NCI-H146 treated with DMSO at 0.1 percent for 48 hours (cell line): Measurements from ENCODE around the gene MYLIP.
"Not testable (repeated sequence)": the region's sequence is repeated elsewhere in the genome, so short reads cannot be mapped to it uniquely, and the experiment has no call there.

ENCODE experiments used
- DNase-seq: peaks from one replicate; lab custom pipeline; 2025; ENCODE audit not compliant: unreplicated experiment; lab: John Stamatoyannopoulos, UW

Gene MYLIP

GRCh38 chr6:16168858-16169257 is 40.0 kb downstream of the MYLIP start:
- DNase-seq: peak; percentile 64

- no peak for DNase-seq
These were observed 42.5 kb downstream of the MYLIP start for GRCh38 chr6:16171400-16171799.

GRCh38 chr6:16173167-16173940 is 44.5 kb downstream of the MYLIP start:
- no peak for DNase-seq

- DNase-seq: no peak
These were observed 45.7 kb downstream of the MYLIP start for GRCh38 chr6:16174416-16175078.

- DNase-seq: not testable (repeated sequence)
These were observed 47.7 kb downstream of the MYLIP start for GRCh38 chr6:16176600-16176999.

GRCh38 chr6:16177881-16178280 is 49.0 kb downstream of the MYLIP start:
- no peak for DNase-seq

GRCh38 chr6:16178351-16178750 is 49.5 kb downstream of the MYLIP start:
- DNase-seq: no peak

GRCh38 chr6:16179063-16179462 is 50.2 kb downstream of the MYLIP start:
- DNase-seq: no peak

GRCh38 chr6:16179970-16180431 is 51.1 kb downstream of the MYLIP start:
- DNase-seq: no peak

- no peak for DNase-seq
These were observed 52.0 kb downstream of the MYLIP start for GRCh38 chr6:16180696-16181438.

GRCh38 chr6:16181439-16182297 is 52.8 kb downstream of the MYLIP start:
- DNase-seq: no peak

- DNase-seq: peak; percentile 62
These were observed 54.3 kb downstream of the MYLIP start for GRCh38 chr6:16183187-16183664.

- peak; percentile 23 for DNase-seq
These were observed 55.2 kb downstream of the MYLIP start for GRCh38 chr6:16184129-16184528.

GRCh38 chr6:16184551-16184950 is 55.7 kb downstream of the MYLIP start:
- DNase-seq: no peak

GRCh38 chr6:16187176-16187575 is 58.3 kb downstream of the MYLIP start:
- no peak for DNase-seq

GRCh38 chr6:16190214-16190613 is 61.3 kb downstream of the MYLIP start:
- DNase-seq: peak; percentile 77

GRCh38 chr6:16196260-16196983 is 67.5 kb downstream of the MYLIP start:
- no peak for DNase-seq

- DNase-seq: peak; percentile 48
These were observed 68.2 kb downstream of the MYLIP start for GRCh38 chr6:16196984-16197546.
